Kidney (tissue), 14 donors: ENCODE measurements around the gene ZNF512. TPM values are rescaled to one million over a fixed set of nuclear protein-coding genes. Genes with fewer than 3 reads are reported as not detected.
"Not testable (repeated sequence)": the region's sequence is repeated elsewhere in the genome, so short reads cannot be mapped to it uniquely, and the experiment has no call there.

ENCODE experiments used
- DNase-seq, 5 donors: peaks; one replicate each; pipeline ENCODE4 v3.0.0-alpha.2; 2013 to 2020
- FAIRE-seq: peaks from 2 replicates; lab custom pipeline; 2012; peaks lifted over from hg19 to GRCh38; lab: Jason Lieb, UNC
- H3K27ac ChIP-seq, 2 donors: one replicate each; pipeline ENCODE4 v1.7.0; 2013; ENCODE audit warnings: low read depth in 2 of 2, low read length in 2 of 2, inconsistent platforms in 1 of 2
- H3K27me3 ChIP-seq: one replicate; pipeline ENCODE4 v1.7.1; 2013; ENCODE audit warnings: low read length, inconsistent platforms; ENCODE audit not compliant: control insufficient read depth, insufficient read depth
- H3K36me3 ChIP-seq, 3 donors: one replicate each; pipeline versions ENCODE4 v1.7.0 to v1.7.1; 2013; ENCODE audit warnings: low read length in 3 of 3, control low read depth in 1 of 3, inconsistent platforms in 1 of 3; ENCODE audit not compliant: insufficient read depth in 3 of 3, control insufficient read depth in 2 of 3
- H3K4me1 ChIP-seq, 3 donors: one replicate each; pipeline versions ENCODE4 v1.7.0 to v1.7.1; 2013; ENCODE audit warnings: low read length in 3 of 3, inconsistent platforms in 1 of 3, low read depth in 1 of 3; ENCODE audit not compliant: control insufficient read depth in 2 of 3, insufficient read depth in 2 of 3
- H3K4me3 ChIP-seq, 3 donors: one replicate each; pipeline versions ENCODE4 v1.7.0 to v1.8.1; 2013; ENCODE audit warnings: low read length in 3 of 3, control low read depth in 1 of 3, inconsistent platforms in 1 of 3
- H3K9ac ChIP-seq, 3 donors: one replicate each; pipeline versions ENCODE4 v1.7.0 to v1.7.1; 2013; ENCODE audit warnings: low read length in 3 of 3, control low read depth in 1 of 3, inconsistent platforms in 1 of 3
- H3K9me3 ChIP-seq, 3 donors: one replicate each; pipeline versions ENCODE4 v1.7.0 to v1.7.1; 2013; ENCODE audit warnings: low read length in 3 of 3, control low read depth in 1 of 3, inconsistent platforms in 1 of 3; ENCODE audit not compliant: control insufficient read depth in 2 of 3, insufficient read depth in 1 of 3
- CTCF ChIP-seq: IDR thresholded peaks from 3 replicates; pipeline ENCODE4 v1.5.1; 2012; ENCODE audit warnings: mild to moderate bottlenecking, moderate library complexity, borderline replicate concordance; ENCODE audit not compliant: insufficient read depth; ENCODE audit errors: extremely low read depth
- intact Hi-C: fragments of 100-400 bp; cut with DNase I; formaldehyde crosslinking; loops from one replicate; pipeline ENCODE4 v1.11.1; 2022
- polyA plus RNA-seq: library from polyadenylated mRNA; stranded (reverse); fragments of 350-450 nt; fragmentation: Illumina TruSeq; extraction: RNeasy Lipid Tissue Mini Kit (QIAGEN cat#74804); gene quantifications from one replicate; pipeline ENCODE4 v1.2.3, GENCODE V29; 2014; ENCODE audit warnings: low read depth, low replicate concordance; ENCODE audit not compliant: insufficient read depth
- total RNA-seq: library from RNA; stranded (reverse); fragmentation: NEBNext Ultra II Directional; extraction: Animal tissue kit (Norgen Biotek cat#: 25700); gene quantifications from one replicate; pipeline ENCODE4 v1.2.1, GENCODE V29; 2021
- donor health status: control.
- donor health status: control.
- donor health status: control.
- donor health status: control.
- donor health status: control.
- donor health status: DM: yes; HTN: yes; CAD: no.
- donor health status: Normal renal cell carcinoma (clear cell type).

The ZNF512 gene
- total and polyA plus RNA-seq, 2 donors from 2014 or later = 15.1 to 40.6 TPM

- Histone ChIP-seq H3K36me3 (no peaks in the 10 kb centered on the region), H3K27ac (no peak overlapping the region), H3K9ac (no peak overlapping the region), H3K4me3 (no peak overlapping the region), H3K27me3 (no peaks in the 10 kb centered on the region), H3K4me1 (no peaks in the 10 kb centered on the region), H3K9me3 (peaks cover 0 to 22% (median 2%) of the 10 kb centered on the region in 3 donors)
- DNase-seq (no peak), FAIRE-seq (no peak)
- intact Hi-C loops = no loop called here
- no peak for TF ChIP-seq CTCF
Measured at GRCh38 chr2:27593240-27593639, 10.4 kb downstream of the ZNF512 start.

- peaks cover 0 to 22% (median 2%) of the 10 kb centered on the region in 3 donors for H3K9me3 ChIP-seq
- FAIRE-seq, H3K9ac ChIP-seq, H3K36me3 ChIP-seq, H3K4me3 ChIP-seq, H3K4me1 ChIP-seq, intact Hi-C loops, H3K27me3 ChIP-seq, H3K27ac ChIP-seq: not testable (repeated sequence)
- DNase-seq = peak in 1 of 5 donors; percentile 61
Measured at GRCh38 chr2:27594020-27594703, 11.3 kb downstream of the ZNF512 start.

GRCh38 chr2:27595412-27595811 is 12.6 kb downstream of the ZNF512 start:
- intact Hi-C loops = not testable (repeated sequence)

GRCh38 chr2:27596627-27597026 is 13.8 kb downstream of the ZNF512 start:
- Histone ChIP-seq H3K27ac (no peak overlapping the region), H3K9ac (no peak overlapping the region), H3K9me3 (peaks cover 0 to 8% (median 0%) of the 10 kb centered on the region in 3 donors), H3K36me3 (peaks cover 4 to 7% (median 5%) of the 10 kb centered on the region in 3 donors), H3K4me1 (no peaks in the 10 kb centered on the region), H3K27me3 (no peaks in the 10 kb centered on the region), H3K4me3 (no peak overlapping the region)
- TF ChIP-seq CTCF = no peak
- intact Hi-C loops = no loop called here
- FAIRE-seq (no peak), DNase-seq (no peak)

More at GRCh38 chr2:27595412-27595811, 12.6 kb downstream of the ZNF512 start:
- not testable (repeated sequence) for H3K27me3 ChIP-seq, H3K9ac ChIP-seq, DNase-seq, H3K36me3 ChIP-seq, H3K4me3 ChIP-seq, H3K4me1 ChIP-seq, FAIRE-seq, H3K27ac ChIP-seq
- H3K9me3 ChIP-seq = peaks cover 0 to 14% (median 0%) of the 10 kb centered on the region in 3 donors
